Liver (tissue), 9 donors: ENCODE measurements around the gene SOSTDC1. TPM values are rescaled to one million over a fixed set of nuclear protein-coding genes. Genes with fewer than 3 reads are reported as not detected.
"Not testable (repeated sequence)": the region's sequence is repeated elsewhere in the genome, so short reads cannot be mapped to it uniquely, and the experiment has no call there.

ENCODE experiments used
- DNase-seq: peaks from one replicate; pipeline ENCODE4 v3.0.0-alpha.2; 2017; ENCODE audit warnings: low spot score
- H3K27ac ChIP-seq, 2 donors: one replicate each; pipeline ENCODE4 v1.7.0; 2013; ENCODE audit warnings: inconsistent platforms in 2 of 2, low read length in 2 of 2, control low read depth in 1 of 2, low read depth in 1 of 2, mild to moderate bottlenecking in 1 of 2
- H3K27me3 ChIP-seq, 4 donors: one replicate each; pipeline versions ENCODE4 v1.6.1 to v1.7.0; 2013; ENCODE audit warnings: low read length in 3 of 4, inconsistent platforms in 1 of 4, mild to moderate bottlenecking in 1 of 4, moderate library complexity in 1 of 4; ENCODE audit not compliant: control insufficient read depth in 4 of 4, insufficient read depth in 4 of 4
- H3K36me3 ChIP-seq, 4 donors: one replicate each; pipeline versions ENCODE4 v1.6.1 to v1.7.0; 2013; ENCODE audit warnings: low read length in 3 of 4, mild to moderate bottlenecking in 3 of 4, low read depth in 1 of 4, moderate library complexity in 1 of 4; ENCODE audit not compliant: control insufficient read depth in 4 of 4, insufficient read depth in 3 of 4
- H3K4me1 ChIP-seq, 4 donors: one replicate each; pipeline versions ENCODE4 v1.6.1 to v1.7.0; 2013; ENCODE audit warnings: low read length in 3 of 4, mild to moderate bottlenecking in 3 of 4, moderate library complexity in 1 of 4; ENCODE audit not compliant: control insufficient read depth in 4 of 4, insufficient read depth in 4 of 4
- H3K4me3 ChIP-seq, 3 donors: one replicate each; pipeline versions ENCODE4 v1.6.1 to v1.7.0; 2013; ENCODE audit warnings: low read length in 3 of 3, control low read depth in 1 of 3, low read depth in 1 of 3, mild to moderate bottlenecking in 1 of 3
- H3K9ac ChIP-seq, 2 donors: one replicate each; pipeline ENCODE4 v1.7.0; 2013; ENCODE audit warnings: low read length in 2 of 2, mild to moderate bottlenecking in 2 of 2, moderate library complexity in 2 of 2, control low read depth in 1 of 2, low read depth in 1 of 2
- H3K9me3 ChIP-seq, 4 donors: one replicate each; pipeline versions ENCODE4 v1.6.1 to v1.7.0; 2013; ENCODE audit warnings: low read length in 3 of 4; ENCODE audit not compliant: control insufficient read depth in 4 of 4
- ATF3 ChIP-seq: IDR thresholded peaks from 2 replicates; pipeline ENCODE4 v1.6.1; 2016; ENCODE audit warnings: antibody characterized with exemption
- CTCF ChIP-seq: fragments of 150-350 bp; IDR thresholded peaks from 2 replicates; pipeline ENCODE4 v1.5.1; 2017; ENCODE audit warnings: improper control_type of control experiment, low read depth, low read length; ENCODE audit not compliant: missing input control
- EGR1 ChIP-seq, 2 donors: IDR thresholded peaks; 2 replicates each; pipeline ENCODE4 v1.6.1; 2016 to 2018; ENCODE audit warnings: antibody characterized with exemption in 2 of 2, low read depth in 2 of 2
- FOXA1 ChIP-seq: IDR thresholded peaks from 2 replicates; pipeline ENCODE4 v1.6.1; 2016; ENCODE audit warnings: antibody characterized with exemption
- FOXA2 ChIP-seq: IDR thresholded peaks from 2 replicates; pipeline ENCODE4 v1.6.1; 2016; ENCODE audit warnings: antibody characterized with exemption
- GABPA ChIP-seq, 2 donors: IDR thresholded peaks in 1 of 2; conservative IDR thresholded peaks in 1 of 2; 2 replicates each; pipeline ENCODE4 v1.6.1; 2016; ENCODE audit warnings: antibody characterized with exemption in 2 of 2, mild to moderate bottlenecking in 1 of 2, moderate library complexity in 1 of 2
- HNF4A ChIP-seq, 2 donors: conservative IDR thresholded peaks; 2 replicates each; pipeline ENCODE4 v1.6.1; 2016; ENCODE audit warnings: antibody characterized with exemption in 2 of 2, mild to moderate bottlenecking in 2 of 2
- HNF4G ChIP-seq: IDR thresholded peaks from 2 replicates; pipeline ENCODE4 v1.6.1; 2016; ENCODE audit warnings: antibody characterized with exemption
- NR2F2 ChIP-seq: IDR thresholded peaks from 2 replicates; pipeline ENCODE4 v1.6.1; 2016; ENCODE audit warnings: antibody characterized with exemption
- RAD21 ChIP-seq, 2 donors: IDR thresholded peaks; 2 replicates each; pipeline ENCODE4 v1.6.1; 2016; ENCODE audit warnings: antibody characterized with exemption in 2 of 2, mild to moderate bottlenecking in 2 of 2
- RXRA ChIP-seq, 2 donors: IDR thresholded peaks; 2 replicates each; pipeline ENCODE4 v1.6.1; 2017 to 2018; ENCODE audit warnings: antibody characterized with exemption in 2 of 2, mild to moderate bottlenecking in 1 of 2
- SP1 ChIP-seq: IDR thresholded peaks from 2 replicates; pipeline ENCODE4 v1.6.1; 2018; ENCODE audit warnings: antibody characterized with exemption, mild to moderate bottlenecking
- TAF1 ChIP-seq: conservative IDR thresholded peaks from 2 replicates; pipeline ENCODE4 v1.6.1; 2016; ENCODE audit warnings: antibody characterized with exemption, mild to moderate bottlenecking
- YY1 ChIP-seq: IDR thresholded peaks from 2 replicates; pipeline ENCODE4 v1.6.1; 2016; ENCODE audit warnings: antibody characterized with exemption, mild to moderate bottlenecking
- WGBS: extraction: QIAGEN DNeasy Blood & Tissue Kit; methylation state at CpG from one replicate; pipeline ENCODE4 v1.1.7; 2013; 5-methylcytosine and 5-hydroxymethylcytosine counted together
- polyA plus RNA-seq, 2 donors: library from polyadenylated mRNA; stranded (reverse) in 1 of 2; unstranded in 1 of 2; fragments of 200-250 nt in 1 of 2; fragments of >200 nt in 1 of 2; fragmentation: Nextera tagmentation in 1 of 2; extraction: Ambion mirVana in 1 of 2; gene quantifications; one replicate each; pipeline versions ENCODE4 v1.2.1 to v1.2.3, GENCODE V29; 2013 to 2015
- total RNA-seq, 2 donors: library from RNA; depleted of rRNA; stranded (reverse); fragments of >200 nt; gene quantifications; one replicate each; pipeline ENCODE4 v1.2.3, GENCODE V29; 2014
- TF ChIP-seq, protein P1 (sequence below): IDR thresholded peaks from 2 replicates; pipeline ENCODE4 v1.6.1; 2016; ENCODE audit warnings: antibody characterized with exemption
- TF ChIP-seq, protein P2 (sequence below): IDR thresholded peaks from 2 replicates; pipeline ENCODE4 v1.6.1; 2016; ENCODE audit warnings: antibody characterized with exemption, mild to moderate bottlenecking
- TF ChIP-seq, protein P3 (sequence below): IDR thresholded peaks from 2 replicates; pipeline ENCODE4 v1.6.1; 2016; ENCODE audit warnings: antibody characterized with exemption
- donor health status: healthy.
- donor health status: healthy.
- donor health status: healthy.
- donor health status: healthy.
- donor health status: healthy.

Gene SOSTDC1
- total and polyA plus RNA-seq, 4 donors, result 0.05 to 0.56 (median 0.08) TPM; not detected in 1

- Histone ChIP-seq H3K4me3 (no peak overlapping the region), H3K27ac (no peak overlapping the region), H3K9me3 (no peaks in the 10 kb centered on the region), H3K4me1 (no peaks in the 10 kb centered on the region), H3K27me3 (peaks cover 0 to 2% (median 0%) of the 10 kb centered on the region in 4 donors), H3K36me3 (no peaks in the 10 kb centered on the region), H3K9ac (no peak overlapping the region)
- TF ChIP-seq NR2F2 (no peak), ATF3 (no peak), HNF4A (conservative IDR thresholded peaks at IDR 0.05) (no peak), TAF1 (no peak), SP1 (no peak)
- TF ChIP-seq, protein P1, sequence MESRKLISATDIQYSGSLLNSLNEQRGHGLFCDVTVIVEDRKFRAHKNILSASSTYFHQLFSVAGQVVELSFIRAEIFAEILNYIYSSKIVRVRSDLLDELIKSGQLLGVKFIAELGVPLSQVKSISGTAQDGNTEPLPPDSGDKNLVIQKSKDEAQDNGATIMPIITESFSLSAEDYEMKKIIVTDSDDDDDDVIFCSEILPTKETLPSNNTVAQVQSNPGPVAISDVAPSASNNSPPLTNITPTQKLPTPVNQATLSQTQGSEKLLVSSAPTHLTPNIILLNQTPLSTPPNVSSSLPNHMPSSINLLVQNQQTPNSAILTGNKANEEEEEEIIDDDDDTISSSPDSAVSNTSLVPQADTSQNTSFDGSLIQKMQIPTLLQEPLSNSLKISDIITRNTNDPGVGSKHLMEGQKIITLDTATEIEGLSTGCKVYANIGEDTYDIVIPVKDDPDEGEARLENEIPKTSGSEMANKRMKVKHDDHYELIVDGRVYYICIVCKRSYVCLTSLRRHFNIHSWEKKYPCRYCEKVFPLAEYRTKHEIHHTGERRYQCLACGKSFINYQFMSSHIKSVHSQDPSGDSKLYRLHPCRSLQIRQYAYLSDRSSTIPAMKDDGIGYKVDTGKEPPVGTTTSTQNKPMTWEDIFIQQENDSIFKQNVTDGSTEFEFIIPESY, result no peak
- no peak for DNase-seq
These were observed 44.3 kb upstream of the SOSTDC1 start for GRCh38 chr7:16509829-16510228.

- not testable (repeated sequence) for H3K36me3 ChIP-seq, H3K9ac ChIP-seq, H3K4me3 ChIP-seq, DNase-seq, H3K4me1 ChIP-seq, H3K27ac ChIP-seq, H3K9me3 ChIP-seq, H3K27me3 ChIP-seq
- 89% methylated on average over 5 of the region's 5 CpGs for WGBS
These were observed 40.9 kb upstream of the SOSTDC1 start for GRCh38 chr7:16506422-16506821.

DNA sequence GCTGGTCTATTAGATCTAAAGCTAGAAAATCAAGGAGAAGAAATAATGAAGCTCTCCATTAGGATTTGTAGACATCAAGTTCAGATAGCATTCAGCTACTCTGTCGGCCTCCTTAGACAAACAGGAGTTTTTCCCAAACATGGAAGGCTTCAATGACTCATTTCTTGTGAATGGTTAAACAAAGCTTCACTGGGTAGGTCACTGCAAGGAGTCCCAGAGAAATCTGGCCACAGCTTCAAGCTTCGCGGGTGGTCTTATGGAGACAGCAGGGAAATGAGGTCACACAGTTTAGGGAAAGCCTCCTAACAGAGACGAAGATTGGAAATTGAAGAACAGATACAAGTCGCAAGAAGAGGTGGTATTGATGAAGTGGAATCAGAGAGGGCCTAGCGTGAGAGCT, 38.5 kb upstream of the SOSTDC1 start:
- DNase-seq, result no peak

More for the DNA sequence above, 38.5 kb upstream of the SOSTDC1 start:
- H3K27ac ChIP-seq, result no peak overlapping the region
- H3K27me3 ChIP-seq, result peaks cover 0 to 3% (median 0%) of the 10 kb centered on the region in 4 donors
- no peak overlapping the region for H3K4me3 ChIP-seq
- H3K9ac ChIP-seq, result no peak overlapping the region
- no peaks in the 10 kb centered on the region for H3K9me3 ChIP-seq
- H3K36me3 ChIP-seq, result no peaks in the 10 kb centered on the region
- H3K4me1 ChIP-seq, result no peaks in the 10 kb centered on the region
- WGBS, result 88% methylated on average over 6 of the region's 6 CpGs
- TF ChIP-seq YY1, result no peak
- TF ChIP-seq RAD21 (IDR thresholded peaks at IDR 0.05), result no peak
- TF ChIP-seq RXRA (IDR thresholded peaks at IDR 0.05), result no peak
- no peak for TF ChIP-seq TAF1
- TF ChIP-seq, protein P1, result no peak
- no peak for TF ChIP-seq HNF4G
- TF ChIP-seq CTCF, result no peak
- TF ChIP-seq, protein P2, sequence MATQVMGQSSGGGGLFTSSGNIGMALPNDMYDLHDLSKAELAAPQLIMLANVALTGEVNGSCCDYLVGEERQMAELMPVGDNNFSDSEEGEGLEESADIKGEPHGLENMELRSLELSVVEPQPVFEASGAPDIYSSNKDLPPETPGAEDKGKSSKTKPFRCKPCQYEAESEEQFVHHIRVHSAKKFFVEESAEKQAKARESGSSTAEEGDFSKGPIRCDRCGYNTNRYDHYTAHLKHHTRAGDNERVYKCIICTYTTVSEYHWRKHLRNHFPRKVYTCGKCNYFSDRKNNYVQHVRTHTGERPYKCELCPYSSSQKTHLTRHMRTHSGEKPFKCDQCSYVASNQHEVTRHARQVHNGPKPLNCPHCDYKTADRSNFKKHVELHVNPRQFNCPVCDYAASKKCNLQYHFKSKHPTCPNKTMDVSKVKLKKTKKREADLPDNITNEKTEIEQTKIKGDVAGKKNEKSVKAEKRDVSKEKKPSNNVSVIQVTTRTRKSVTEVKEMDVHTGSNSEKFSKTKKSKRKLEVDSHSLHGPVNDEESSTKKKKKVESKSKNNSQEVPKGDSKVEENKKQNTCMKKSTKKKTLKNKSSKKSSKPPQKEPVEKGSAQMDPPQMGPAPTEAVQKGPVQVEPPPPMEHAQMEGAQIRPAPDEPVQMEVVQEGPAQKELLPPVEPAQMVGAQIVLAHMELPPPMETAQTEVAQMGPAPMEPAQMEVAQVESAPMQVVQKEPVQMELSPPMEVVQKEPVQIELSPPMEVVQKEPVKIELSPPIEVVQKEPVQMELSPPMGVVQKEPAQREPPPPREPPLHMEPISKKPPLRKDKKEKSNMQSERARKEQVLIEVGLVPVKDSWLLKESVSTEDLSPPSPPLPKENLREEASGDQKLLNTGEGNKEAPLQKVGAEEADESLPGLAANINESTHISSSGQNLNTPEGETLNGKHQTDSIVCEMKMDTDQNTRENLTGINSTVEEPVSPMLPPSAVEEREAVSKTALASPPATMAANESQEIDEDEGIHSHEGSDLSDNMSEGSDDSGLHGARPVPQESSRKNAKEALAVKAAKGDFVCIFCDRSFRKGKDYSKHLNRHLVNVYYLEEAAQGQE, result no peak
- TF ChIP-seq FOXA1, result no peak
- no peak for TF ChIP-seq ATF3
- TF ChIP-seq, protein P3, sequence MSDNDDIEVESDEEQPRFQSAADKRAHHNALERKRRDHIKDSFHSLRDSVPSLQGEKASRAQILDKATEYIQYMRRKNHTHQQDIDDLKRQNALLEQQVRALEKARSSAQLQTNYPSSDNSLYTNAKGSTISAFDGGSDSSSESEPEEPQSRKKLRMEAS, result no peak
- TF ChIP-seq NR2F2, result no peak
- no peak for TF ChIP-seq GABPA (IDR thresholded peaks at IDR 0.05 in 1 of 2, conservative IDR thresholded peaks at IDR 0.05 in 1 of 2)
- no peak for TF ChIP-seq EGR1 (IDR thresholded peaks at IDR 0.05; ENCODE audit: low read depth in 2 of 2)
- no peak for TF ChIP-seq FOXA2
